GM21529 (cell line): ENCODE data around the gene SELENOO.

Experiments
- ATAC-seq: cut with Tn5 transposase; IDR thresholded peaks from one replicate; pipeline ENCODE4 v1.9.1; 2021; ENCODE audit not compliant: unreplicated experiment

The SELENOO gene

GRCh38 chr22:50184004-50184901 lies 16.6 kb upstream of the SELENOO start:
- no peak for ATAC-seq

GRCh38 chr22:50184902-50185374 lies 15.9 kb upstream of the SELENOO start:
- ATAC-seq: no peak

DNA sequence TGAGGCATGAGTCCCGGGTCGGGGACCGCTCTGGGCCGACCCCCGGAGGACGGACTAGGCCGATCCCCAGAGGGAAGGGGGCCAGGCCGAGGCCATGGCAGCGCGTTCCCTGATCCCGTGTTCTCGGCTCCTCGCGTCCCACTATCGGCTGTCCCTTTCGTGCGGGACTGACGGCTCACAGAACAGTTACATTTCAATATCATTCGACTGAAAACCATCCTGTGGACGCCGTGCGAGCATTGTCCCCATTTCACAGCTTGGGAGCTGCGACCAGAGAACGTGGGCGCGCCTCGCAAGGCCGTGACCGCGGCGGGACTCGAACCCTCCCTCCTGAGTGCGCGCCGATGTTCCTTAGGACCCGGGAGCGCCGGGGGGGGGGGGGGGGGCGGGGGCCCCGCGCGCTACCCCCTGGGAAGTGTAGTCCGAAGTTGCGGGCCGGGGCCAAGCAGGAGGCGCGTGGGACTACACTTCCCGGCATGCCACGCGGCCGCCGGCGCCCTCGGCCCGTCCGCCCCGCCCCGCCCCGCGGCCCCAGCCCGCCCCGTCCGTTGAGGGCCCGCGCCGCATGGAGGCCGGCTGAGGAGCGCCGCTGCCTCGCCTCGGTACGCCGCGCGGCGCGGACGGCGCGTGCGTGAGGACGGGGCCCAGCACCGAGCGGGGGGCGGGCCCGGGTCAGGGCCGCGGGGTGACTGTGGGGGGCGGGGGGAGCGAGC lies 15.3 kb upstream of the SELENOO start, which contains the start of gene TRABD:
TRABD (plus strand) TSS at position 539 of the 713 bp plus-strand sequence. CDS start 7,148 bp downstream, outside the sequence.
- ATAC-seq: peak; percentile 35

DNA sequence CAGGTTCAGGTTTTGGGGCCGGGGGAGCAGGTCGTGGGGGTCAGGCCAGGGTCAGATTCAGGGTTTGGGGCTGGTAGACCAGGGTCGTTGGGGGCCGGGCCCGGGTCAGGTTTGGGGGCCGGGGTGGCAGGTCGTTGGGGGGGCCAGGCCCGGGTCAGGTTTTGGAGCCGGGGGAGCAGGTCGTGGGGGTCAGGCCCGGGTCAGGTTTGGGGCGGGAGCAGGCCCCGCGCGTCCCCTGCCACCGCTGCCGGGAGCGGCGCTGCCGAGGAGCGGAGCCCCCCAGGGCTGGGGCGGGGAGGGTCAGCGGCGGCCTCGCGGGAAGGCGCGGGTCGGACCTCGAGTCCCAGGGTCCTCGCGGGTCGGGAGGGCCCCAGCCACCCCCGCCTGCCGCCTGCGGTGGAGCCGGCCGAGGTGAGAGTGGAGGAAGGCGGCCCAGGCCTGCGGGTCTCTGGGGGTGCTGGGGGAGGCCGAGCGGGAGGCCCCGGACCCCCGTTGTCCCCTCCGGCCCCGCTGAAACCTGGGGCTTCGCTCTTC lies 14.6 kb upstream of the SELENOO start:
- ATAC-seq: no peak

GRCh38 chr22:50186761-50187523 lies 13.9 kb upstream of the SELENOO start:
- ATAC-seq: no peak

DNA sequence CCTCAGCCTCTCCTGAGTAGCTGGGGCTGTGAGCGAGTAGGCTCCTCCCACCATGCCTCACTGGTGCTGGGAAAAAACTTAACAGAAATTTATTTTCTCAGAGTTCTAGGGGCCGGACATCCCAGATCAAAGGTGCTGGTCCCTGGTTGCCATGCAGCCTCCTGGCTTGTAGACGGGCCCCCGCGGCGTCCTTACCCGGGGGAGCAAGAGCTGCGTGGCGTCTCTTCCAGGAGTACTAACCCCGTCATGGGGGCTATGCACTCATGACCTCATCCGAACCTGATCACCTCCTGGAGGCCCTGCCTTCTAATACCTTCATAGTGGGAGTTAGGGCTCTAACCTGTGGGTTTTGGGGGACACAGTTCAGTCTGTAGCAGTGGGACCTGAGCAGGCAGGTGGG lies 12.5 kb upstream of the SELENOO start:
- no peak for ATAC-seq

- no peak for ATAC-seq
Observed at GRCh38 chr22:50189184-50189848, 11.5 kb upstream of the SELENOO start.

- ATAC-seq: no peak
Observed at GRCh38 chr22:50189849-50190181, 11.0 kb upstream of the SELENOO start.

GRCh38 chr22:50190182-50190940 lies 10.4 kb upstream of the SELENOO start:
- ATAC-seq: peak; percentile 41

DNA sequence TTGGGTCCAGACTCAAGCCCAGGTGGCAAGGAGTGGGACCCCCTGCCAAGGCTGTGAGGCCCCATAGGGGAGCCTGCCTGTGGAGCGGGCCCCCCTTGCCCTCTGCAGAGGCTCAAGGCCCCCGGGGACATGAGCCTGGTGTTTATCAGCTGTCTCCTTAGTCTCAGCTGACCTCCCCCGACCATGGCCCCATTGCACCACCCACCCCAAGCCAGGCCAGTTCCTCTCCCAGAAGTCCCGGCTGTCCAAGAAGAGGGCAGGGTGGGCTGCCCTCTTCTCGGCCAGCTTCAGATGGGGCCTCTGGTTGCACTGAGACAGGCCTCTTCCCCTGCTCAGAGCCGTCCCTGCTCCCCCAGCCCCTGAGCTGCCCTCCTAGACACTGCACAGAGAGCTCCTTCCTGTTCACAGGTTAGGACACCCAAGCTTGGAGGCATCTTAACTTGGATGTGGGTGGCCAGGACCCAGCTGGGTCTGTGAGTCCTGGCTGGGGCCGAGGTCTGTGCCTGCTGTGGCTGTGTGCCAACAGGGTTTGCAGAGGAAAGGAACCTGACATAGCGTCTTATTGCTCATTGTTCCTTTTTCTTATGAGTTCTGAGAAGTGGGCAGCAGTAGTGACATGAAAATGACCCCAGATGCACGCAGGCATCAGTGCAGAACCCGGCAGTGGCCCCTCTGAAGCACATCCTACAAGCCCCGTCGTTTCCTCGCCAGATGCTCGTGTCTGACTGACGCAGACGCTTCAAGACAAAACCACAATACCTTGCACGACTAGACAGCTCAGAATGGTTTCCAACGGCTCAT lies 9.7 kb upstream of the SELENOO start:
- peak; percentile 27 for ATAC-seq

DNA sequence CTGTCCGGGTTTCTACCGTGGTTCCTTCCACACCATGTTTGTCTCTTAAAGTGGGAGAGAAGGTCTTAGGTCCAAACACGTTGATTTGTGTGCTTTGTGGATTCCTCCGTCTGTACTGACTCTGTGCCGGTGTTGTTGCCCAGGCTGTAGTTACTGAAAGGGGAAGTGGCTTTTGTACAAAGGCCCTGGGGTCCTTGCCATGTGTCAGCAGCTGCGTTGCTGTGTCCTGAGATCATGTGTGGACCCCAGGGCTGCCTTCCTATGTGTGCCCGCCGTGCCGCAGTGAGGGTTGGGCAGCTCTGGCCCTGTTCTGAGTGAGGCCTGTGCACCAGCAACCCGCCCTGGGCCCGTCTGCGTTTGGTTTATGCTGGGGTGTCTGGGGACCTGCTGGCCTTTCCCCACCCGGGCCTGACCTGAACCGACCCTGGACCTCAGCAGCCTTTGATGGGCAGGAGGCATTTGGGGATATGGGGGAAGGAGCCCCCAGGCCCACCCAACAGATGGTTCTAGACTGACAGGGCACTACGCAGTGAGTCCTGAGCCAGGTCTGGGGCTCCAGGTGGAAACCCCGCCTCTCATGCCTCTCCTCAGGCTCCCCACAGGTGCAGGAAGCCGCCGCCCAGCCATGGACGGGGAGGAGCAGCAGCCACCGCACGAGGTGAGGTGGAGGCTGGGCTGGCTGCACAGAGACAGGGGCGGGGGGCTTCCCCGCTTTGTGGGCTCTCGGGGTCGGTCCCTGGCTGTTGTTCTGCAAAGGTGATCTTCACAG lies 8.2 kb upstream of the SELENOO start:
- ATAC-seq: no peak

- no peak for ATAC-seq
Observed at GRCh38 chr22:50193621-50194020, 7.2 kb upstream of the SELENOO start.

GRCh38 chr22:50194037-50194805 lies 6.6 kb upstream of the SELENOO start:
- ATAC-seq: no peak

- no peak for ATAC-seq
Observed at GRCh38 chr22:50196256-50196655, 4.6 kb upstream of the SELENOO start.

- no peak for ATAC-seq
Observed at GRCh38 chr22:50197000-50197800, 3.6 kb upstream of the SELENOO start.

GRCh38 chr22:50197856-50198623 lies 2.8 kb upstream of the SELENOO start:
- ATAC-seq: no peak
